Endothelial cell of umbilical vein (primary cell): Measurements from ENCODE around the gene QSER1. TPM values are rescaled to one million over a fixed set of nuclear protein-coding genes. Genes with fewer than 3 reads are reported as not detected.

ENCODE experiments used
- BruUV-seq: library from RNA; stranded (reverse); fragments of 400-500 nt; replicated peaks from 2 replicates; lab custom pipeline; 2021; lab: Mats Ljungman, UMichigan
- CTCF ChIA-PET: fragments of 300-600, 350-600 bp; sonication (Branson Sonifier 250); formaldehyde crosslinking; loops from one replicate; lab custom pipeline; 2021; ENCODE audit warnings: antibody characterized with exemption, inconsistent platforms; lab: Charles Lee
- POLR2A ChIA-PET: fragments of 300-600, 350-600 bp; sonication (Branson Sonifier 250); formaldehyde crosslinking; loops from one replicate; lab custom pipeline; 2021; ENCODE audit warnings: antibody characterized with exemption, inconsistent platforms; lab: Charles Lee
- DNase-seq: peaks from one replicate; pipeline ENCODE4 v3.0.0-alpha.2; 2011; ENCODE audit warnings: low read depth, low spot score
- FAIRE-seq: peaks from 2 replicates; lab custom pipeline; 2011; peaks lifted over from hg19 to GRCh38; lab: Jason Lieb, UNC
- H2AFZ ChIP-seq: 2 replicates; pipeline ENCODE4 v1.6.0; 2012; ENCODE audit warnings: low read depth, low read length, control low read depth, inconsistent platforms
- H3K27ac ChIP-seq: 2 replicates; pipeline ENCODE4 v1.5.1; 2011; ENCODE audit warnings: low read depth, mild to moderate bottlenecking, control low read depth, low read length, moderate library complexity; ENCODE audit not compliant: insufficient read depth
- H3K27me3 ChIP-seq, 2 experiments: 2 replicates each; pipeline versions ENCODE4 v1.6.0 to v1.6.1; 2011; ENCODE audit warnings: low read length in 2 of 2, mixed read lengths in 1 of 2; ENCODE audit not compliant: control insufficient read depth in 2 of 2, insufficient read depth in 2 of 2
- H3K36me3 ChIP-seq, 2 experiments: 2 replicates in 1 of 2; 3 replicates in 1 of 2; pipeline ENCODE4 v1.5.1; 2011; ENCODE audit warnings: low read length in 2 of 2, mild to moderate bottlenecking in 1 of 2, moderate library complexity in 1 of 2; ENCODE audit not compliant: control insufficient read depth in 2 of 2, insufficient read depth in 2 of 2; ENCODE audit errors: extremely low read depth in 1 of 2
- H3K4me1 ChIP-seq: 3 replicates; pipeline ENCODE4 v1.5.1; 2011; ENCODE audit warnings: mild to moderate bottlenecking, low read length; ENCODE audit not compliant: control insufficient read depth, insufficient read depth; ENCODE audit errors: extremely low read depth
- H3K4me2 ChIP-seq: 2 replicates; pipeline ENCODE4 v1.6.1; 2011; ENCODE audit warnings: low read length, control low read depth, mixed read lengths; ENCODE audit not compliant: insufficient read depth
- H3K4me3 ChIP-seq, 3 experiments: fragments of 200-600 bp in 1 of 3; sonication (generic), shearing (Covaris generic) in 1 of 3; replicated peaks in 1 of 3; 2 replicates each; pipeline ENCODE4 v1.5.1; 2011 to 2016; ENCODE audit warnings: control low read depth in 3 of 3, low read length in 3 of 3, mild to moderate bottlenecking in 2 of 3, inconsistent platforms in 1 of 3, low read depth in 1 of 3, moderate library complexity in 1 of 3; ENCODE audit not compliant: insufficient read depth in 1 of 3
- H3K79me2 ChIP-seq: 2 replicates; pipeline ENCODE4 v1.6.0; 2012; ENCODE audit warnings: low read length, inconsistent platforms; ENCODE audit not compliant: control insufficient read depth, insufficient read depth
- H3K9ac ChIP-seq: replicated peaks from 2 replicates; pipeline ENCODE3; 2011; ENCODE audit warnings: low read length, control low read depth; ENCODE audit not compliant: insufficient read depth; ENCODE audit errors: extremely low read depth
- H3K9me1 ChIP-seq: replicated peaks from 3 replicates; pipeline ENCODE4 v1.6.0; 2011; ENCODE audit warnings: mild to moderate bottlenecking, low read length; ENCODE audit not compliant: control insufficient read depth, insufficient read depth; ENCODE audit errors: extremely low read depth
- H3K9me3 ChIP-seq: replicated peaks from 2 replicates; pipeline ENCODE4 v1.5.1; 2012; ENCODE audit warnings: low read length, inconsistent platforms; ENCODE audit not compliant: control insufficient read depth, insufficient read depth
- H4K20me1 ChIP-seq: replicated peaks from 2 replicates; pipeline ENCODE3; 2011; ENCODE audit warnings: mild to moderate bottlenecking, low read length; ENCODE audit not compliant: control insufficient read depth, insufficient read depth; ENCODE audit errors: extremely low read depth
- CTCF ChIP-seq, 2 donors: IDR thresholded peaks; 1 replicate in 1 of 2; 2 replicates in 1 of 2; pipeline ENCODE4 v1.5.1; 2011; ENCODE audit warnings: low read length in 2 of 2, mild to moderate bottlenecking in 2 of 2, moderate library complexity in 2 of 2, control low read depth in 1 of 2, inconsistent platforms in 1 of 2, low read depth in 1 of 2; ENCODE audit not compliant: insufficient read depth in 1 of 2; ENCODE audit errors: extremely low read depth in 1 of 2
- FOS ChIP-seq: IDR thresholded peaks from 2 replicates; pipeline ENCODE4 v1.6.1; 2011; ENCODE audit warnings: mild to moderate bottlenecking, low read length, moderate library complexity, borderline replicate concordance; ENCODE audit not compliant: insufficient read depth
- POLR2A ChIP-seq: IDR thresholded peaks from 2 replicates; pipeline ENCODE4 v1.6.1; 2012; ENCODE audit warnings: low read depth, mild to moderate bottlenecking, control low read depth, low read length
- dilution Hi-C: fragments of 300-500 bp; cut with MboI; formaldehyde crosslinking; loops from one replicate; pipeline ENCODE4 v1.15.0; 2019; ENCODE audit warnings: low sequenced_read_pairs; ENCODE audit not compliant: extremely low pct_ligation_motif_present
- intact Hi-C: fragments of 100-400 bp; cut with micrococcal nuclease; formaldehyde crosslinking; loops from one replicate; pipeline ENCODE4 v1.10.0; 2022
- polyA plus RNA-seq, 4 experiments: library from polyadenylated mRNA; depleted of rRNA in 3 of 4; stranded (reverse) in 3 of 4; unstranded in 1 of 4; fragments of >200 nt; gene quantifications; 2 replicates each; pipeline versions ENCODE4 v1.2.1 to v1.2.3, GENCODE V29; 2011 to 2012; ENCODE audit warnings: missing spikeins in 1 of 4
- total RNA-seq: library from RNA; stranded (reverse); gene quantifications from 2 replicates; pipeline ENCODE4 v1.2.3, GENCODE V29; 2021
- TF ChIP-seq, protein P1 (sequence below): IDR thresholded peaks from 2 replicates; pipeline ENCODE4 v1.6.1; 2011; ENCODE audit not compliant: insufficient read depth, insufficient read length

QSER1 gene
- total and polyA plus RNA-seq, 2 donors (not counting 3 experiments of a cell fraction or from before 2014, with no cell fraction given): 5.5 to 36.6 TPM

GRCh38 chr11:32870676-32871075 lies 21.9 kb upstream of the QSER1 start:
- no peak overlapping the region for H3K4me2 ChIP-seq
- H3K4me1 ChIP-seq: no peaks in the 10 kb centered on the region
- H3K9me1 ChIP-seq: no peaks in the 10 kb centered on the region
- TF ChIP-seq, protein P1, sequence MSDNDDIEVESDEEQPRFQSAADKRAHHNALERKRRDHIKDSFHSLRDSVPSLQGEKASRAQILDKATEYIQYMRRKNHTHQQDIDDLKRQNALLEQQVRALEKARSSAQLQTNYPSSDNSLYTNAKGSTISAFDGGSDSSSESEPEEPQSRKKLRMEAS: no peak
- peak; percentile 13 to 32 for TF ChIP-seq CTCF (IDR thresholded peaks at IDR 0.05; ENCODE audit: extremely low read depth in 1 of 2, insufficient read depth in 1 of 2, low read depth in 1 of 2, low read length in 2 of 2)
- TF ChIP-seq POLR2A: no peak
- no peak overlapping the region for H3K4me3 ChIP-seq
- DNase-seq: no peak
- BruUV-seq: no TSS peak
- H3K79me2 ChIP-seq: no peaks in the 10 kb centered on the region
- H3K36me3 ChIP-seq: no peaks in the 10 kb centered on the region
- peaks cover 0 to 3% of the 10 kb centered on the region in 2 experiments for H3K27me3 ChIP-seq
- no peak overlapping the region for H3K27ac ChIP-seq
- H4K20me1 ChIP-seq: no peaks in the 10 kb centered on the region
- no peak for FAIRE-seq
- intact Hi-C loops (loop anchor here (1.0 kb wide), 1 partner anchor 195 kb away; no protein-coding TSS in a partner anchor), dilution Hi-C loops (no loop called here)
- H3K9ac ChIP-seq: no peak overlapping the region
- CTCF ChIA-PET: interaction anchor here (1.2 kb wide), 1 partner anchor 22 kb away, joined by 3 read pairs; no protein-coding TSS in a partner anchor
- H3K9me3 ChIP-seq: no peaks in the 10 kb centered on the region
- H2AFZ ChIP-seq: no peak overlapping the region
- POLR2A ChIA-PET: no interaction called here

- Histone ChIP-seq H3K27ac (no peak overlapping the region), H3K79me2 (no peaks in the 10 kb centered on the region), H3K9me3 (no peaks in the 10 kb centered on the region), H3K4me2 (no peak overlapping the region), H3K36me3 (no peaks in the 10 kb centered on the region), H3K27me3 (peaks cover 4 to 5% of the 10 kb centered on the region in 2 experiments), H2AFZ (no peak overlapping the region), H3K9ac (no peak overlapping the region), H3K4me3 (no peak overlapping the region), H4K20me1 (no peaks in the 10 kb centered on the region), H3K4me1 (no peaks in the 10 kb centered on the region), H3K9me1 (no peaks in the 10 kb centered on the region)
- FAIRE-seq (no peak), DNase-seq (no peak)
- intact Hi-C loops: no loop called here
- no TSS peak for BruUV-seq
- dilution Hi-C loops: no loop called here
- ChIA-PET CTCF (no interaction called here), POLR2A (no interaction called here)
- no peak for TF ChIP-seq FOS
Observed at GRCh38 chr11:32874132-32874531, 18.5 kb upstream of the QSER1 start.
